EL (cell line): ENCODE measurements around the gene IRF2BPL.

Experiments
- DNase-seq: peaks from one replicate; pipeline ENCODE4 v3.0.0-alpha.2; 2016

The IRF2BPL gene

GRCh38 chr14:77009014-77009413 is 19.5 kb downstream of the IRF2BPL start:
- no peak for DNase-seq

- DNase-seq: no peak
Observed at GRCh38 chr14:77008541-77008940, 20.0 kb downstream of the IRF2BPL start.

GRCh38 chr14:77007975-77008421 is 20.5 kb downstream of the IRF2BPL start:
- no peak for DNase-seq

GRCh38 chr14:77007183-77007974 is 21.1 kb downstream of the IRF2BPL start:
- no peak for DNase-seq

- no peak for DNase-seq
Observed at GRCh38 chr14:77006132-77006531, 22.4 kb downstream of the IRF2BPL start.

GRCh38 chr14:77005559-77005958 is 22.9 kb downstream of the IRF2BPL start:
- no peak for DNase-seq

- no peak for DNase-seq
Observed at GRCh38 chr14:77004711-77005460, 23.6 kb downstream of the IRF2BPL start.

- DNase-seq: peak; percentile 23
Observed at GRCh38 chr14:77003960-77004710, 24.4 kb downstream of the IRF2BPL start.

- no peak for DNase-seq
Observed at GRCh38 chr14:77002889-77003288, 25.6 kb downstream of the IRF2BPL start.

- no peak for DNase-seq
Observed at GRCh38 chr14:77002335-77002734, 26.2 kb downstream of the IRF2BPL start.

GRCh38 chr14:77000340-77001270 is 27.9 kb downstream of the IRF2BPL start:
- DNase-seq: peak; percentile 36

GRCh38 chr14:76998910-76999309 is 29.6 kb downstream of the IRF2BPL start:
- DNase-seq: no peak

GRCh38 chr14:76997257-76997970 is 31.1 kb downstream of the IRF2BPL start:
- DNase-seq: peak; percentile 35

GRCh38 chr14:76996563-76997146 is 31.9 kb downstream of the IRF2BPL start:
- no peak for DNase-seq

GRCh38 chr14:76995279-76996035 is 33.1 kb downstream of the IRF2BPL start:
- DNase-seq: no peak

GRCh38 chr14:76993752-76994151 is 34.8 kb downstream of the IRF2BPL start:
- DNase-seq: no peak

GRCh38 chr14:76990084-76990483 is 38.4 kb downstream of the IRF2BPL start:
- DNase-seq: no peak

GRCh38 chr14:76987956-76988520 is 40.5 kb downstream of the IRF2BPL start:
- DNase-seq: no peak

- DNase-seq: no peak
Observed at GRCh38 chr14:76986231-76986565, 42.3 kb downstream of the IRF2BPL start.
